OCI-LY1 (cell line): Measurements from ENCODE around the gene DIABLO.

Experiments used
- CTCF ChIP-seq: fragments of 200-600 bp; sonication (generic), shearing (Covaris generic); IDR thresholded peaks from 2 replicates; pipeline ENCODE4 v1.5.1; 2017; ENCODE audit warnings: mild to moderate bottlenecking, antibody characterized with exemption, low read length, moderate library complexity, mixed read lengths
- EZH2 ChIP-seq: fragments of 200-600 bp; sonication (generic), shearing (Covaris generic); IDR thresholded peaks from 2 replicates; pipeline ENCODE4 v1.8.0; 2017; ENCODE audit warnings: borderline replicate concordance, mixed run types, mild to moderate bottlenecking, antibody characterized with exemption, low read length, moderate library complexity, mixed read lengths

GRCh38 chr12:122275459-122275858 lies 49.6 kb upstream of the DIABLO start:
- TF ChIP-seq CTCF (no peak), EZH2 (no peak)
